Panc1 (cell line): ENCODE data around the gene MRPS2.

ENCODE experiments used
- CTCF ChIP-seq: fragments of 450-650 bp; IDR thresholded peaks from 2 replicates; pipeline ENCODE4 v1.5.1; 2017; ENCODE audit warnings: mild to moderate bottlenecking
- SIN3A ChIP-seq: IDR thresholded peaks from 2 replicates; pipeline ENCODE4 v1.6.1; 2012; ENCODE audit warnings: low read depth, mild to moderate bottlenecking, low read length, moderate library complexity, borderline replicate concordance; ENCODE audit not compliant: insufficient read depth

- TF ChIP-seq CTCF (no peak), SIN3A (no peak)
These were observed 38.5 kb upstream of the MRPS2 start for GRCh38 chr9:135461936-135462335.
